GM06990 (cell line): ENCODE data around the gene PHACTR3.

Experiments used
- DNase-seq: peaks from one replicate; pipeline ENCODE4 v3.0.0-alpha.2; 2011; ENCODE audit not compliant: insufficient read length; ENCODE audit errors: extremely low read depth
- H3K27me3 ChIP-seq: replicated peaks from 2 replicates; pipeline ENCODE4 v1.6.0; 2011; ENCODE audit warnings: low read length; ENCODE audit not compliant: control insufficient read depth, insufficient read depth
- H3K36me3 ChIP-seq: 2 replicates; pipeline ENCODE4 v1.5.1; 2011; ENCODE audit warnings: low read length; ENCODE audit not compliant: control insufficient read depth, insufficient read depth
- H3K4me3 ChIP-seq: replicated peaks from 2 replicates; pipeline ENCODE4 v1.5.1; 2011; ENCODE audit warnings: low read depth, mild to moderate bottlenecking, control low read depth, low read length
- CTCF ChIP-seq: IDR thresholded peaks from 2 replicates; pipeline ENCODE4 v1.5.1; 2011; ENCODE audit warnings: low read length, control low read depth, mild to moderate bottlenecking, inconsistent platforms; ENCODE audit not compliant: insufficient read depth, poor library complexity, severe bottlenecking

PHACTR3 gene

GRCh38 chr20:59785986-59786795 lies 181.9 kb downstream of the PHACTR3 start:
- no peak for DNase-seq
- no peaks in the 10 kb centered on the region for H3K27me3 ChIP-seq
- H3K36me3 ChIP-seq, result no peaks in the 10 kb centered on the region
- H3K4me3 ChIP-seq, result no peak overlapping the region
- no peak for TF ChIP-seq CTCF

GRCh38 chr20:59786801-59787537 lies 182.6 kb downstream of the PHACTR3 start:
- no peaks in the 10 kb centered on the region for H3K27me3 ChIP-seq
- DNase-seq, result no peak
- no peaks in the 10 kb centered on the region for H3K36me3 ChIP-seq
- TF ChIP-seq CTCF, result no peak
- H3K4me3 ChIP-seq, result no peak overlapping the region

GRCh38 chr20:59787538-59787890 lies 183.2 kb downstream of the PHACTR3 start:
- no peak for TF ChIP-seq CTCF
- no peaks in the 10 kb centered on the region for H3K36me3 ChIP-seq
- DNase-seq, result no peak
- H3K27me3 ChIP-seq, result no peaks in the 10 kb centered on the region
- no peak overlapping the region for H3K4me3 ChIP-seq

GRCh38 chr20:59788196-59788735 lies 183.9 kb downstream of the PHACTR3 start:
- H3K4me3 ChIP-seq, result no peak overlapping the region
- H3K27me3 ChIP-seq, result no peaks in the 10 kb centered on the region
- DNase-seq, result no peak
- TF ChIP-seq CTCF, result no peak
- no peaks in the 10 kb centered on the region for H3K36me3 ChIP-seq

GRCh38 chr20:59788811-59789397 lies 184.6 kb downstream of the PHACTR3 start:
- DNase-seq, result no peak
- TF ChIP-seq CTCF, result no peak
- H3K4me3 ChIP-seq, result no peak overlapping the region
- H3K27me3 ChIP-seq, result no peaks in the 10 kb centered on the region
- H3K36me3 ChIP-seq, result no peaks in the 10 kb centered on the region
